GM18507 (cell line): Measurements from ENCODE around the gene PRDM16.

Experiments
- DNase-seq: peaks from one replicate; pipeline ENCODE4 v3.0.0; 2011; ENCODE audit warnings: low read depth; ENCODE audit not compliant: insufficient read length; ENCODE audit errors: extremely low spot score
- FAIRE-seq: peaks from 2 replicates; lab custom pipeline; 2011; peaks lifted over from hg19 to GRCh38; lab: Jason Lieb, UNC

PRDM16 gene

GRCh38 chr1:3415260-3416090 is 346.5 kb downstream of the PRDM16 start:
- no peak for FAIRE-seq
- no peak for DNase-seq

DNA sequence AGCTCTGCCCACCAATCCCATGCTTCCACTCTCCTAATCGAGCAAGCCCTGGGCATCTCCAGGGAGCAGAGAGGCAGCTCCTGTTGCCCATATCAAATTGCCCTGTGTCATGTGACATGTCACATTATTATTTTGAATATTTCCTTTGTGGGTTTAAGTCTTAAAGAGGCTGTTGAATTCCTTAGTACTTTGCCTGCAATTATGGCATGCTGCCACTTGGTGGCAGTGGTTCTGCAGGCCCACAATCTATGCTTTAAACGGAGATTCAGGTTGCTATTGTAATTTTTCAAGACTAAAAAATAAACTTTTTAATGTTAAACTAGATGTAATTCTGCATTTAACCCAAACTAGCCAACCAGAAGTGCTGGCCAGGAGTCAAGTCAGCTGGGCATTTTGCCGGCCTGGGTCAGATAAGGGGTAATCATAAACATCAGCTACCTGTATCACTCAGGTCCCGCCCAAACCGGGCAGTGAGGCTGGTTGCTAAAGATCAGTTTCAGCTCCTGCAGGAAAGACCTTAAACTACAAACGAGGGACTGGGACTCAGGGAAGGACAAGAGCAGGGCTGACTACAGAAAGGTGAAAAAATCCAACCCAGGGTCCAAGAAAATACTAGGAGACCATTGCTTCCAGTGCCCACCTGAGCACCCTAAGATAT is 348.2 kb downstream of the PRDM16 start:
- DNase-seq (no peak), FAIRE-seq (no peak)

DNA sequence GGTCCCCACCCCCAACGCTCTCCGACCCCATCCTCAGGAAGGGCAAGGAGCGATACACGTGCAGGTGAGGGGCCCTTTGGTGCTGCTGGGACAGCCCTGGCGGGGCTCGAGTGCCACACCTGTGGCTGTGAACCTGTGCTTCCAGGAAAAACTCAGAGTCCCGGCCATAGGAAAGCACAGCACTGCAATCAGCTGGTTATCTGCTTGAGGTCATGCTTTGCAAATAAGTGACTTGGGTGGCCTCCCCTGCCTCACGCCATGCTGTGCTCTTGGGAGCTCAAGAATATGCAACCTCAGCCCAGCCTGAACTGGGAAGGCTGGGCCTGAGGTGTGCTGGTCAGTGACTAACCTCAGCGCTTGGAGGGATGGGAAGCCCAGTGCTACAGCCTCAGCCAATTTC is 348.9 kb downstream of the PRDM16 start:
- DNase-seq (no peak), FAIRE-seq (no peak)

DNA sequence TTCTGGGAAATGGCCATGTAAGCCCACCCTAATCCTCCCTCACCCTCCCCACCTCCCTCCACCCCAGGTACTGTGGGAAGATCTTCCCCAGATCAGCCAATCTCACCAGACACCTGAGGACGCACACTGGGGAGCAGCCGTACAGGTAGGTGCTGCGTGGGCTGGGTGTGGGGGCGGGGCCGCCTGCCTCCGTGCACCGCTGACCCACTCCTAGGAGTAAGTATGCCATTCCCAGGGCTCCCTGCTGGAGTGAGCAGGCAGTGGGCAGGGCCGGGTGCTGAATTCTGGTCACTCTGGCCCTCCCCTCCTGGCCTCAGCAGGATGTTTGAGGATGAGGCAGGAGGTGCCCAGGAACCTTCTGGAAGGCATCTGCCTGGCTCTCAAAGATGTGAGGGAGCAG is 349.6 kb downstream of the PRDM16 start:
- DNase-seq, result no peak
- FAIRE-seq, result no peak

DNA sequence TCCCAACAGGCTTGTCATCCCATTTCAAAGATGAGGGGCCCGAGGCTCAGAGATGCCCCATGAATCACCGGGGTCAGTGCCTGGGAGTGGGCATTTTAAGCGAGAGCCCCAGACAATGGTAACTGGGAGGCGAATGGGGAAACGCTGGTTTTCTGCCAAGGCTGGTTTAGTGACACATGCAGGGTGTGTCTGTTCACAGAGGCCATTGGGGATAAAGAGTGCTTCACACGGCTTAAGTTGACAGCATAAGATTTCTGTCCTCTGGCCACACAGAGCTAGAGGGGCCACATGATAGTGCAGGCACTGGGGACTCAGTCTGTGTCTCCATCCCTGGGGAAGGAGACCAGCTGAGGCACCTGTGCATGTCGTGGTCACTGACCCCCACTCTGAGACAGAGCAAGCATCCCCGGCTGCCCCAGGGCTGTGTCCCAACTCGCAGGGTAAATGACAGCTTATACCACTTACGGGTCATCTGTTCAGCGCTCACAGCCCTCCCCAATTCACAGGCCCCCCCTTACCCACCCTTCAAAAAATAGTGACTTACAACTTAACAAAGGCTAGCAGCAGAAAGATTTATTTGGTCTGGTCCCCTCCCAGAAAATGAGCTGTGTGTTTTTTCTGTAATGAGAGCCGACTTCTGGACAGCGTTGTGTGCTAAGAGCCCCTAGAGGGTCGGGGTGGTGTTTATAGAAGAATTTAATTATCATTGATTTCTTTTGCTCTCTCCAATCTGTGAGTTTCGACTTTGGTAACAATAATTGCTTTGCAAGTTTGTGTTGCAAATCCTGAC is 350.6 kb downstream of the PRDM16 start:
- no peak for FAIRE-seq
- no peak for DNase-seq

- FAIRE-seq (no peak), DNase-seq (no peak)
Observed at GRCh38 chr1:3420218-3420951, 351.4 kb downstream of the PRDM16 start.

DNA sequence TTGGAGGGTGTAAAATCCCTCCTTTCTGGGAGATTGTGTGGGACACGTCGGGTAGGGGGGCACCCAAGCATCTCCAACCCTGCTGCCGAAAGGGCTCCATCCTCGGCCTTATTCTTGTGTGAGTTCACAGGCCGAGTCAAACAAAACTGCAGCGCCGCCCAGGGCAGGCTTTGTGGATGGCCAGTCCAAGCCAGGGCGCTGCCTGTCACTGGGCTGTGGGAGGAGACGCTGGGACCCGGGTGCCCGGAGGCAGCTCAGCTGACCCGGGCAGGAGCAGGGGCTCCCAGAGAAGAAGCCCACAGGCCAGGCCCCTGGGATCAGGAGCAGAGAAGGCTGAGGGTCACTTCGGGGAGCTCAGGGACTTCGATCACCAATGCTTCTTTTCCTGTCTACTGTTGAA is 353.6 kb downstream of the PRDM16 start:
- DNase-seq (no peak), FAIRE-seq (no peak)

DNA sequence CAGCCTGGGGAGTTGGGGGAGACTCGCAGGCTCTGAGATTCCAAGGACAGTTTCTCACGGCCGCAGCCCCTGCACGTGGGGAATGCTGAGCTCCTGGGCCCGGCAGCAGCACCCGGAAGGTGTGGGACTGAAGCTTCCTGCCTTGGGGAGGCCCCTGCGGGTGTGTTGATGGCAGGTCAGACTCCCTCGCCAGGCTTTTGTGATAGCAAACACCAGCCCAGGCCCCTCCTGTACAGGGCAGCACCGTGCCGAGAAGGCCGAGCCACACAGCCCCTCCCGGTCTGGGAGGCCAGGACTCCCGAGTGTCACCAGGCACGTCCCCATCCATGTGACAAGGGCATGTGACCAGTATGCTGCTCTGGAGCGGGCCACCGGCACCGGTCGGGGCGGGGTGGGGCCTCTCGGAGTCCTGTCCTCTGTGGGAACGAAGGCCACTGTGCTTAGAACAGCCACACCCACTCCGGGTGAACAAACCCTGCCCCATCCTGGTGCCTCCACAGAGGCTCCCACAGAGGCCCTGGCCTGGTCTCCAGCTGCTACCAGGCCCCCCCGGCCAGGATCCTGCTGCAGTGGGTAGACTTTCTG is 354.3 kb downstream of the PRDM16 start:
- FAIRE-seq, result no peak
- DNase-seq, result no peak

- no peak for DNase-seq
- no peak for FAIRE-seq
Observed at GRCh38 chr1:3423896-3424611, 355.1 kb downstream of the PRDM16 start.

DNA sequence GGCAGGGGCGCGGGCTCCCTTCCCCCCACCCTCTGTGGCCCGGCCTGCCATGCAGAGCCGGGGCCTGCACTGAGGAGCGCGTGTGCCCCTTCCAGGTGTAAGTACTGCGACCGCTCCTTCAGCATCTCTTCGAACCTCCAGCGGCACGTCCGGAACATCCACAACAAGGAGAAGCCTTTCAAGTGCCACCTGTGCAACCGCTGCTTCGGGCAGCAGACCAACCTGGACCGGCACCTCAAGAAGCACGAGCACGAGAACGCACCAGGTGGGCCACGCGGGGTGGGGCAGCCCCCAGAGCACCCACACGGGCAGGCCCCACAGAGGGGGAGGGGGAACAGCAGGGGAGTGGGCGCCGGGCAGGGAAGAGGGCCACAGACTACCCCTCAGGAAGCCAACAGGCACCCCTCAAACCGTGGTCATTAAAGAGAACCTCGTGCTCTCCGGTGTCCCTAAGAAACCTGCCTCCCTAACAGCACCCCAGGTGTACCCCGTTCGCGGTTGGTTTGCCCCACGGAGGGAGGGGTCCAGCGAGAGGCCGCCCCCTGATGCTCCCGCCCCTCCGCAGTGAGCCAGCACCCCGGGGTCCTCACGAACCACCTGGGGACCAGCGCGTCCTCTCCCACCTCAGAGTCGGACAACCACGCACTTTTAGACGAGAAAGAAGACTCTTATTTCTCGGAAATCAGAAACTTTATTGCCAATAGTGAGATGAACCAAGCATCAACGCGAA is 356.6 kb downstream of the PRDM16 start:
- FAIRE-seq (no peak), DNase-seq (no peak)

DNA sequence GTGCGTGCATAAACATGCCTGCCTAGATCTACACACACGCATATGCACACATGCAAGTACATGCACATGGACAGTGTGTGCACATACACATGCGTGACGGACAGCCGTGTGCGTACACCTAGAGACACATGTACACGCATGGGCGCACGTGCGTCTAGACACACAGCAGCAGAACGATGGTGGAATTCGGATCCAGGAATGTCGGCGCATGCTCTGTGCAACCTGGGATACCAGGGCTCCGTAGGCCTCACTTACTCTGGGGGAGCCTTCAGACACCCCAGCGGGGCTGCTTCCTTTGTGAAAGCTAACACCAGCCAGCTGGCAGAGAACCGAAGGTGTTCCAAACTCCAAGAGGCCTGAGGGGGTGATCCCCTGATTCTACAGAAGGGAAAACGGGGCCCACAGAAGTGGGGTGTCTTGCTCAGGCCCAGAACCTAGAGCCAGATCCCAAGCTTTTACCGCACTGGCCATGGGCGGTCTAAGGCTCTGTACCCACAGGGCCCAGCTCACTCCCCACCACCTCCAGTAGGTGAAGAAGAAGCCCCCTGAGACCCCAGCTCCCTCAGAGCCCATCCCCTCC is 358.0 kb downstream of the PRDM16 start:
- FAIRE-seq (no peak), DNase-seq (no peak)

GRCh38 chr1:3427711-3428704 is 359.0 kb downstream of the PRDM16 start:
- DNase-seq (no peak), FAIRE-seq (no peak)

DNA sequence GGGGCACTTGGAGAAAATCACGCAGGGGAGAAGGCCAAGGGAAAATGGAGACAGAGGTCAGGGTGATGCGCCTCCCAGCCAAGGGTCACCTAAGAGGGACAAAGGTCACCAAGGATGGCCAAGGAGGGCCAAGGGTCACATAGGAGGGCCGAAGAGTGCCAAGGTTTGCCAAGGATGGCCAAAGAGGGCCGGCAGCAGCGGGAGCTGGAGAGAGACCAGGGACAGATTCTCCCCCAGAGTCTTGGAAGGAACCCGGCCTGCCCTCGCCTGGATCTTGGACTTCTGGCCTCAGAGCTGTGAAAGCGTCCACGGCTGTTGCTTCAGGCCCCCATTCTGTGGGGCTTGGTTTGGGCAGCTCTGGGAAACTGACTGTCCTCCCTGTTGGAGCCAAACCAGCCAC is 359.9 kb downstream of the PRDM16 start:
- DNase-seq (no peak), FAIRE-seq (no peak)

DNA sequence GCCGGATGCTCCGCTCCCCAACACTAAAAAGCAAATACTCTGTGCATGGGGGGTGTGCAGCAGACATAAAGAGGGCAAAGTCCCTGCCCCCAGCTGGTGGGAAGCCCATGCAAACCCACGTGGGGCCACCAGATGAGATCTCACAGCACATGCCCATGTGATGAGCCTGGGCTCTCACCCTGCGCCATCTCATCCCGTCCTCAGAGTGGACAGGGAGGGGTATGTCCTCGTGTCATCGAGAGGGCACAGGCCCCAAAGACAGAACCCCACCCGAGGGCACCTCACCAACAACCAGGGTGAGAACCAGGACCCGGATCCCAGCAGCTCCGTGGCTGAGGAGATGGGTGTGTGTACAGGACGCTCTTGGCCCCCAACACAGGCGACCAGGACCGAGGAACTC is 360.3 kb downstream of the PRDM16 start:
- no peak for DNase-seq
- no peak for FAIRE-seq

- DNase-seq (no peak), FAIRE-seq (no peak)
Observed at GRCh38 chr1:3429766-3430165, 360.8 kb downstream of the PRDM16 start.

DNA sequence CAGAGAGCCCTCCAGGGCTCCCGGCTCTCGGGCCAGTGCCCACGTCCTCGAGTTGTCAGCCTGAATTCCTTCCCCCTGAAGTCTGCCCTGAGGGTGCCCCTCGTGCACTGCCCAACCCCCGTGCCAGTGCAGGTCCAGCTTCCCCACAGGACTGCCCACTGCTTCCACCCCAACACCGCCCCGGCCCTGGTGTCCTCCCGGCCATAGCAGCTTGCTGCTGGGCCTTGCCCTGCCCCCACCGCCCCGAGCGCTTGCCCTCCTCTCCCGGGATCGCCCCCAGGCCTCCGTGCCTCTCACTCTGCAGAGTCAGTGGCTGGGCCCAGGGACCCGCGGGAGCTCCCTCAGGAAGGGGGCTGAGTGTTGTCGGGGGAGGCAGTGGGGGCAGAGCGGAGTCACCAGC is 361.4 kb downstream of the PRDM16 start:
- DNase-seq, result no peak
- no peak for FAIRE-seq

DNA sequence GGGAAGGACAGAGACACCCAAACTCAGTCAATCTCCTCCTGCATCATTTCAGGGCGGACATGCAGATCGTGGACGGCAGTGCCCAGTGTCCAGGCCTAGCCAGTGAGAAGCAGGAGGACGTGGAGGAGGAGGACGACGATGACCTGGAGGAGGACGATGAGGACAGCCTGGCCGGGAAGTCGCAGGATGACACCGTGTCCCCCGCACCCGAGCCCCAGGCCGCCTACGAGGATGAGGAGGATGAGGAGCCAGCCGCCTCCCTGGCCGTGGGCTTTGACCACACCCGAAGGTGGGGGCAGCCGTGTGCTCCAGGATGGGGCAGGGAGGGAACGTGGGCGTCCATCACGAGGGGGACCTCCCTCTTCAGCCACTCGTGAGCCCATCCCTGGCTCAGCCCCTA is 361.8 kb downstream of the PRDM16 start:
- no peak for DNase-seq
- FAIRE-seq, result no peak
